GM12878 (cell line): Measurements from ENCODE around the gene PKN2. TPM values are rescaled to one million over a fixed set of nuclear protein-coding genes. Genes with fewer than 3 reads are reported as not detected.

Experiments
- ATAC-seq: fragments of 200-7000 bp; cut with Tn5 transposase; 3 replicates; pipeline ENCODE4 v1.9.1; 2020; ENCODE audit warnings: mild to moderate bottlenecking, moderate library complexity
- BruUV-seq: library from RNA; stranded (reverse); fragments of 400-500 nt; replicated peaks from 2 replicates; lab custom pipeline; 2021; lab: Mats Ljungman, UMichigan
- CTCF ChIA-PET: fragments of 300-600 bp; sonication (Branson Sonifier 250); formaldehyde crosslinking; extraction: SDS; loops from one replicate; lab custom pipeline; 2021; ENCODE audit warnings: inconsistent platforms; lab: Yijun Ruan, JAX
- POLR2A ChIA-PET: fragments of 350-600 bp; formaldehyde crosslinking; extraction: SDS; loops from one replicate; lab custom pipeline; 2021; ENCODE audit warnings: inconsistent platforms; lab: Charles Lee
- RAD21 ChIA-PET: fragments of 300-600 bp; sonication (Branson Sonifier 250); formaldehyde crosslinking; loops from one replicate; lab custom pipeline; 2023; ENCODE audit warnings: antibody characterized with exemption; ENCODE audit not compliant: unreplicated experiment; lab: Charles Lee
- SMC1A ChIA-PET: fragments of 300-600 bp; sonication (Branson Sonifier 250); formaldehyde crosslinking; loops from one replicate; lab custom pipeline; 2023; ENCODE audit not compliant: unreplicated experiment, uncharacterized antibody; lab: Charles Lee
- DNase-seq: peaks from one replicate; pipeline ENCODE4 v3.0.0-alpha.2; 2011; ENCODE audit warnings: low read depth, low spot score
- FAIRE-seq: peaks from 3 replicates; lab custom pipeline; 2011; peaks lifted over from hg19 to GRCh38; lab: Jason Lieb, UNC
- H2AFZ ChIP-seq: 2 replicates; pipeline ENCODE4 v1.6.0; 2011; ENCODE audit warnings: low read depth, low read length, control low read depth; ENCODE audit not compliant: control insufficient read depth
- H3K27ac ChIP-seq: 2 replicates; pipeline ENCODE4 v1.5.1; 2011; ENCODE audit warnings: control low read depth; ENCODE audit not compliant: control insufficient read depth, insufficient read depth
- H3K27me3 ChIP-seq, 2 experiments: replicated peaks in 1 of 2; 2 replicates each; pipeline versions ENCODE4 v1.6.0 to v1.6.1; 2011; ENCODE audit warnings: low read length in 1 of 2; ENCODE audit not compliant: control insufficient read depth in 2 of 2, insufficient read depth in 2 of 2
- H3K36me3 ChIP-seq, 2 experiments: 2 replicates each; pipeline ENCODE4 v1.5.1; 2011; ENCODE audit warnings: low read length in 1 of 2; ENCODE audit not compliant: control insufficient read depth in 2 of 2, insufficient read depth in 2 of 2
- H3K4me1 ChIP-seq: 2 replicates; pipeline ENCODE4 v1.6.1; 2011; ENCODE audit warnings: mild to moderate bottlenecking, low read length, moderate library complexity, mixed read lengths; ENCODE audit not compliant: control insufficient read depth, insufficient read depth
- H3K4me2 ChIP-seq: 2 replicates; pipeline ENCODE4 v1.6.0; 2011; ENCODE audit warnings: control low read depth; ENCODE audit not compliant: control insufficient read depth, insufficient read depth
- H3K4me3 ChIP-seq: fragments of 200-600 bp; sonication (generic); 2 replicates; pipeline ENCODE4 v1.5.1; 2016
- H3K79me2 ChIP-seq: 2 replicates; pipeline ENCODE4 v1.6.0; 2011; ENCODE audit warnings: low read length; ENCODE audit not compliant: control insufficient read depth, insufficient read depth
- H3K9ac ChIP-seq: 2 replicates; pipeline ENCODE4 v1.8.0; 2011; ENCODE audit warnings: low read length, control low read depth, mixed read lengths; ENCODE audit not compliant: control insufficient read depth, insufficient read depth
- H3K9me3 ChIP-seq: replicated peaks from 3 replicates; pipeline ENCODE4 v1.5.1; 2011; ENCODE audit warnings: mild to moderate bottlenecking, low read length; ENCODE audit not compliant: control insufficient read depth, insufficient read depth
- H4K20me1 ChIP-seq: 2 replicates; pipeline ENCODE4 v1.6.0; 2011; ENCODE audit not compliant: control insufficient read depth, insufficient read depth
- ATF2 ChIP-seq: IDR thresholded peaks from 2 replicates; pipeline ENCODE4 v1.6.1; 2012; ENCODE audit warnings: low read length, inconsistent platforms
- RFX5 ChIP-seq: IDR thresholded peaks from 2 replicates; pipeline ENCODE4 v1.6.1; 2011; ENCODE audit warnings: low read depth, low read length, improper control_type of control experiment
- SIN3A ChIP-seq: IDR thresholded peaks from 2 replicates; pipeline ENCODE4 v1.6.1; 2012; ENCODE audit warnings: low read depth, low read length, improper control_type of control experiment
- SUZ12 ChIP-seq: fragments of 200-600 bp; sonication (generic); IDR thresholded peaks from one replicate; pipeline ENCODE4 v1.6.1; 2018; ENCODE audit warnings: antibody characterized with exemption, mild to moderate bottlenecking; ENCODE audit not compliant: unreplicated experiment
- TCF3 ChIP-seq: IDR thresholded peaks from 2 replicates; pipeline ENCODE4 v1.6.1; 2012; ENCODE audit warnings: low read depth, mild to moderate bottlenecking, low read length, borderline replicate concordance; ENCODE audit not compliant: insufficient read depth
- ZBTB40 ChIP-seq: fragments of 450-650 bp; IDR thresholded peaks from 2 replicates; pipeline ENCODE4 v1.6.1; 2016; ENCODE audit warnings: mild to moderate bottlenecking, moderate library complexity, borderline replicate concordance
- ZNF592 ChIP-seq: fragments of 450-650 bp; IDR thresholded peaks from 2 replicates; pipeline ENCODE4 v1.6.1; 2017; ENCODE audit warnings: mild to moderate bottlenecking, moderate library complexity
- WGBS: methylation state at CpG from one replicate; pipeline ENCODE4 v1.1.6; 2016; ENCODE audit warnings: low lambda C conversion rate; ENCODE audit not compliant: insufficient replicate concordance, insufficient coverage; ENCODE audit errors: missing lambda C conversion rate; 5-methylcytosine and 5-hydroxymethylcytosine counted together
- in situ Hi-C: fragments of 300-500 bp; cut with MboI; formaldehyde crosslinking; loops from 9 replicates; pipeline ENCODE4 v1.14.3; 2018; ENCODE audit warnings: mixed read lengths
- intact Hi-C: fragments of 100-400 bp; cut with micrococcal nuclease; formaldehyde crosslinking; loops from one replicate; pipeline ENCODE4 v1.14.2; 2022; ENCODE audit not compliant: unreplicated experiment
- polyA plus RNA-seq, 11 experiments: library from polyadenylated mRNA; depleted of rRNA in 4 of 11; unstranded in 6 of 11; stranded (reverse) in 5 of 11; fragments of >200 nt; fragmentation: Nextera tagmentation in 4 of 11; fragmentation: Illumina TruSeq in 1 of 11; extraction: Ambion mirVana in 4 of 11; extraction: Trizol in 1 of 11; gene quantifications; 1 replicate in 1 of 11; 2 replicates in 10 of 11; pipeline versions ENCODE4 v1.2.1 to v1.2.3, GENCODE V29; 2011 to 2016; ENCODE audit warnings: inconsistent platforms in 2 of 11, missing spikeins in 2 of 11, low read depth in 1 of 11
- total RNA-seq, 4 experiments: library from RNA; depleted of rRNA in 3 of 4; stranded (reverse); fragments of >200 nt in 3 of 4; fragmentation: Illumina TruSeq in 1 of 4; extraction: Trizol in 1 of 4; gene quantifications; 2 replicates each; pipeline versions ENCODE4 v1.2.1 to v1.2.3, GENCODE V29; 2013 to 2021
- TF ChIP-seq, protein P1 (sequence below): IDR thresholded peaks from 2 replicates; pipeline ENCODE4 v1.6.1; 2012; ENCODE audit warnings: low read depth, low read length, improper control_type of control experiment
- TF ChIP-seq, protein P2 (sequence below): fragments of 450-650 bp; formaldehyde crosslinking; IDR thresholded peaks from 2 replicates; pipeline ENCODE4 v1.4.0; 2020; ENCODE audit warnings: mild to moderate bottlenecking, moderate library complexity

PKN2 gene
- total and polyA plus RNA-seq, 10 of the 15 experiments (the other 5 are each of a cell fraction or from before 2014, with no cell fraction given), result 2.6 to 18.3 (median 12.9) TPM

DNA sequence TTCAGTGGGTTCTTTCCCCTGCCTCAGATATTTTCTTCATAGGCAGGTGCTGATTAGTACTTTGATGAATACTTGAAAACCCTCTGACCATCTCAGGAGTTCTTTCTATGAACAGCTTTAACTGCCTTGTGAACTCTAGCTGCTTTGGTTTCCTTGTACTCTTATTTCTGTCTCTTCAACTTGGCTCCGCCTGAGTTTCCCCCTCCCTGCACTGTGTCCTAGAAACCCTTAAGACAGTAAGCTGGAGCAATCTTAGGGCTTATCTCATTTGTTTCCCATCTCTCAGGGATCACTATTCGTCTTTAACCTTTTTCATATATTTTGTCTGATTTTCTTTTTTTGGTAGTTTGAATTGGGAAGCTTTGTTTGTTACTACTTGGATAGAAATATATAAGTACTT is 99.1 kb downstream of the PKN2 start:
- Histone ChIP-seq H3K27me3 (no peaks in the 10 kb centered on the region), H3K36me3 (peaks cover 0 to 12% of the 10 kb centered on the region in 2 experiments; a peak in 3 of 4 replicates), H3K27ac (no peak overlapping the region), H3K9me3 (no peaks in the 10 kb centered on the region), H4K20me1 (no peaks in the 10 kb centered on the region), H2AFZ (no peak overlapping the region), H3K9ac (no peak overlapping the region), H3K4me1 (no peaks in the 10 kb centered on the region), H3K4me3 (no peak overlapping the region), H3K79me2 (no peaks in the 10 kb centered on the region), H3K4me2 (no peak overlapping the region)
- CTCF ChIA-PET, result interaction anchor here (1.1 to 1.8 kb wide), 3 partner anchors 12 to 980 kb away, joined by 3 to 5 read pairs (median 3); no protein-coding TSS in a partner anchor
- ATAC-seq, result no peak
- WGBS, result 75% methylated on average over 2 of the region's 2 CpGs
- intact Hi-C loops, result no loop called here
- DNase-seq, result no peak
- no peak for FAIRE-seq
- SMC1A ChIA-PET, result interaction anchor here (1.5 kb wide), 2 partner anchors 30 to 94 kb away, joined by 5 read pairs; no protein-coding TSS in a partner anchor
- POLR2A ChIA-PET, result no interaction called here
- in situ Hi-C loops, result no loop called here
- BruUV-seq, result no TSS peak
- RAD21 ChIA-PET, result interaction anchor here (1.5 kb wide), 1 partner anchor 81 kb away, joined by 3 read pairs; no protein-coding TSS in a partner anchor
- TF ChIP-seq SUZ12 (no peak), ATF2 (no peak), RFX5 (no peak), TCF3 (no peak), ZNF592 (no peak), ZBTB40 (no peak), SIN3A (no peak)
- TF ChIP-seq, protein P1, sequence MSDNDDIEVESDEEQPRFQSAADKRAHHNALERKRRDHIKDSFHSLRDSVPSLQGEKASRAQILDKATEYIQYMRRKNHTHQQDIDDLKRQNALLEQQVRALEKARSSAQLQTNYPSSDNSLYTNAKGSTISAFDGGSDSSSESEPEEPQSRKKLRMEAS, result no peak
- TF ChIP-seq, protein P2, sequence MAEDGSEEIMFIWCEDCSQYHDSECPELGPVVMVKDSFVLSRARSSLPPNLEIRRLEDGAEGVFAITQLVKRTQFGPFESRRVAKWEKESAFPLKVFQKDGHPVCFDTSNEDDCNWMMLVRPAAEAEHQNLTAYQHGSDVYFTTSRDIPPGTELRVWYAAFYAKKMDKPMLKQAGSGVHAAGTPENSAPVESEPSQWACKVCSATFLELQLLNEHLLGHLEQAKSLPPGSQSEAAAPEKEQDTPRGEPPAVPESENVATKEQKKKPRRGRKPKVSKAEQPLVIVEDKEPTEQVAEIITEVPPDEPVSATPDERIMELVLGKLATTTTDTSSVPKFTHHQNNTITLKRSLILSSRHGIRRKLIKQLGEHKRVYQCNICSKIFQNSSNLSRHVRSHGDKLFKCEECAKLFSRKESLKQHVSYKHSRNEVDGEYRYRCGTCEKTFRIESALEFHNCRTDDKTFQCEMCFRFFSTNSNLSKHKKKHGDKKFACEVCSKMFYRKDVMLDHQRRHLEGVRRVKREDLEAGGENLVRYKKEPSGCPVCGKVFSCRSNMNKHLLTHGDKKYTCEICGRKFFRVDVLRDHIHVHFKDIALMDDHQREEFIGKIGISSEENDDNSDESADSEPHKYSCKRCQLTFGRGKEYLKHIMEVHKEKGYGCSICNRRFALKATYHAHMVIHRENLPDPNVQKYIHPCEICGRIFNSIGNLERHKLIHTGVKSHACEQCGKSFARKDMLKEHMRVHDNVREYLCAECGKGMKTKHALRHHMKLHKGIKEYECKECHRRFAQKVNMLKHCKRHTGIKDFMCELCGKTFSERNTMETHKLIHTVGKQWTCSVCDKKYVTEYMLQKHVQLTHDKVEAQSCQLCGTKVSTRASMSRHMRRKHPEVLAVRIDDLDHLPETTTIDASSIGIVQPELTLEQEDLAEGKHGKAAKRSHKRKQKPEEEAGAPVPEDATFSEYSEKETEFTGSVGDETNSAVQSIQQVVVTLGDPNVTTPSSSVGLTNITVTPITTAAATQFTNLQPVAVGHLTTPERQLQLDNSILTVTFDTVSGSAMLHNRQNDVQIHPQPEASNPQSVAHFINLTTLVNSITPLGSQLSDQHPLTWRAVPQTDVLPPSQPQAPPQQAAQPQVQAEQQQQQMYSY (CRISPR knock-in tag), result no peak
